SJCRH30 (cell line): Measurements from ENCODE around the gene BOLA2B. TPM values are rescaled to one million over a fixed set of nuclear protein-coding genes. Genes with fewer than 3 reads are reported as not detected.
"Not testable (repeated sequence)": the region's sequence is repeated elsewhere in the genome, so short reads cannot be mapped to it uniquely, and the experiment has no call there.

ENCODE experiments used
- DNase-seq, 2 experiments: peaks; one replicate each; pipeline ENCODE4 v3.0.0-alpha.2; 2015 to 2020
- H3K27ac ChIP-seq: fragments of 250-450 bp; sonication (Bioruptor Pico); 2 replicates; pipeline ENCODE4 v1.5.1; 2020; ENCODE audit warnings: mild to moderate bottlenecking, moderate library complexity
- H3K27me3 ChIP-seq: fragments of 250-450 bp; sonication (Bioruptor Pico); 2 replicates; pipeline ENCODE4 v1.5.1; 2020; ENCODE audit warnings: mild to moderate bottlenecking, moderate library complexity
- H3K36me3 ChIP-seq: fragments of 250-450 bp; sonication (Bioruptor Pico); 2 replicates; pipeline ENCODE4 v1.5.1; 2020; ENCODE audit warnings: mild to moderate bottlenecking, moderate library complexity
- H3K4me1 ChIP-seq: fragments of 250-450 bp; sonication (Bioruptor Pico); 2 replicates; pipeline ENCODE4 v1.5.1; 2020; ENCODE audit warnings: mild to moderate bottlenecking, moderate library complexity
- H3K4me3 ChIP-seq: fragments of 250-450 bp; sonication (Bioruptor Pico); 2 replicates; pipeline ENCODE4 v1.5.1; 2020; ENCODE audit warnings: mild to moderate bottlenecking, moderate library complexity
- H3K9me3 ChIP-seq: fragments of 250-450 bp; sonication (Bioruptor Pico); replicated peaks from 2 replicates; pipeline ENCODE4 v1.5.1; 2020; ENCODE audit warnings: mild to moderate bottlenecking, moderate library complexity
- total RNA-seq: library from RNA; depleted of rRNA; stranded (reverse); fragments of >200 nt; shearing (Covaris generic); gene quantifications from 2 replicates; pipeline ENCODE4 v1.2.3, GENCODE V29; 2014; rRNA removed

The BOLA2B gene
- total RNA-seq: 38.1 and 50.8 TPM in 2 replicates

- not testable (repeated sequence) for H3K27me3 ChIP-seq, H3K9me3 ChIP-seq, H3K36me3 ChIP-seq, H3K4me3 ChIP-seq, H3K4me1 ChIP-seq, H3K27ac ChIP-seq, DNase-seq
Measured at GRCh38 chr16:30193615-30194014, at the start of gene BOLA2B, which contains the start of gene SLX1A. Gene BOLA2B, minus strand, starts transcription at chr16:30193666. Its CDS starts 71 bp downstream, at chr16:30193595. Gene SLX1A, plus strand, starts transcription at chr16:30193875. Its CDS starts 210 bp downstream, at chr16:30194085.

GRCh38 chr16:30217082-30217481 lies 23.6 kb upstream of the BOLA2B start:
- not testable (repeated sequence) for H3K27me3 ChIP-seq, H3K36me3 ChIP-seq, DNase-seq, H3K27ac ChIP-seq, H3K9me3 ChIP-seq, H3K4me3 ChIP-seq, H3K4me1 ChIP-seq

GRCh38 chr16:30211414-30211813 lies 17.9 kb upstream of the BOLA2B start:
- H3K27me3 ChIP-seq, H3K36me3 ChIP-seq, H3K4me1 ChIP-seq, H3K4me3 ChIP-seq, DNase-seq, H3K9me3 ChIP-seq, H3K27ac ChIP-seq: not testable (repeated sequence)

GRCh38 chr16:30209032-30209431 lies 15.6 kb upstream of the BOLA2B start:
- not testable (repeated sequence) for H3K27ac ChIP-seq
- DNase-seq: peak in 1 of 2 experiments; percentile 6

GRCh38 chr16:30207063-30207704 lies 13.7 kb upstream of the BOLA2B start:
- not testable (repeated sequence) for H3K27me3 ChIP-seq, H3K9me3 ChIP-seq, H3K4me3 ChIP-seq, H3K36me3 ChIP-seq, H3K4me1 ChIP-seq, H3K27ac ChIP-seq
- peak in 1 of 2 experiments; percentile 29 for DNase-seq

More at GRCh38 chr16:30209032-30209431, 15.6 kb upstream of the BOLA2B start:
- H3K4me1 ChIP-seq, H3K4me3 ChIP-seq, H3K27me3 ChIP-seq, H3K9me3 ChIP-seq, H3K36me3 ChIP-seq: not testable (repeated sequence)

GRCh38 chr16:30206252-30206651 lies 12.8 kb upstream of the BOLA2B start:
- H3K27me3 ChIP-seq, H3K4me3 ChIP-seq, H3K4me1 ChIP-seq, H3K27ac ChIP-seq, H3K36me3 ChIP-seq, DNase-seq, H3K9me3 ChIP-seq: not testable (repeated sequence)

- H3K4me1 ChIP-seq, DNase-seq, H3K4me3 ChIP-seq: not testable (repeated sequence)
Measured at GRCh38 chr16:30205541-30206236, 12.2 kb upstream of the BOLA2B start.

GRCh38 chr16:30199608-30200343 lies 6.3 kb upstream of the BOLA2B start:
- not testable (repeated sequence) for H3K9me3 ChIP-seq, H3K4me3 ChIP-seq, DNase-seq, H3K36me3 ChIP-seq, H3K27me3 ChIP-seq, H3K4me1 ChIP-seq, H3K27ac ChIP-seq

More at GRCh38 chr16:30205541-30206236, 12.2 kb upstream of the BOLA2B start:
- H3K27me3 ChIP-seq, H3K27ac ChIP-seq, H3K9me3 ChIP-seq, H3K36me3 ChIP-seq: not testable (repeated sequence)

- DNase-seq, H3K27ac ChIP-seq, H3K9me3 ChIP-seq, H3K27me3 ChIP-seq, H3K36me3 ChIP-seq, H3K4me3 ChIP-seq, H3K4me1 ChIP-seq: not testable (repeated sequence)
Measured at GRCh38 chr16:30199049-30199448, 5.6 kb upstream of the BOLA2B start, which contains the start of gene SULT1A3. Gene SULT1A3, plus strand, starts transcription at chr16:30199255. Its CDS starts 1,474 bp downstream, at chr16:30200729.

GRCh38 chr16:30197001-30197400 lies 3.5 kb upstream of the BOLA2B start:
- H3K27ac ChIP-seq, H3K27me3 ChIP-seq, H3K4me1 ChIP-seq, DNase-seq, H3K9me3 ChIP-seq, H3K36me3 ChIP-seq, H3K4me3 ChIP-seq: not testable (repeated sequence)

- not testable (repeated sequence) for DNase-seq
Measured at GRCh38 chr16:30194172-30194925, 883 bp upstream of the BOLA2B start.

GRCh38 chr16:30193098-30193497 lies 368 bp downstream of the BOLA2B start:
- H3K27ac ChIP-seq, H3K4me3 ChIP-seq, H3K27me3 ChIP-seq, H3K9me3 ChIP-seq, DNase-seq, H3K4me1 ChIP-seq, H3K36me3 ChIP-seq: not testable (repeated sequence)

More at GRCh38 chr16:30194172-30194925, 883 bp upstream of the BOLA2B start:
- not testable (repeated sequence) for H3K4me3 ChIP-seq, H3K36me3 ChIP-seq, H3K4me1 ChIP-seq, H3K27ac ChIP-seq, H3K27me3 ChIP-seq, H3K9me3 ChIP-seq

- not testable (repeated sequence) for H3K4me1 ChIP-seq, H3K27me3 ChIP-seq
Measured at GRCh38 chr16:30191158-30191557, 2.3 kb downstream of the BOLA2B start.

GRCh38 chr16:30187971-30188561 lies 5.4 kb downstream of the BOLA2B start:
- no peaks in the 10 kb centered on the region for H3K9me3 ChIP-seq
- DNase-seq: no peak

More at GRCh38 chr16:30191158-30191557, 2.3 kb downstream of the BOLA2B start:
- not testable (repeated sequence) for H3K9me3 ChIP-seq, DNase-seq, H3K4me3 ChIP-seq, H3K36me3 ChIP-seq, H3K27ac ChIP-seq

More at GRCh38 chr16:30187971-30188561, 5.4 kb downstream of the BOLA2B start:
- Histone ChIP-seq H3K4me1 (peaks cover 9% of the 10 kb centered on the region), H3K27me3 (no peaks in the 10 kb centered on the region), H3K36me3 (no peaks in the 10 kb centered on the region), H3K27ac (no peak overlapping the region), H3K4me3 (no peak overlapping the region)
